ENCODE data around the gene C9orf40. TPM values are rescaled to one million over a fixed set of nuclear protein-coding genes. Genes with fewer than 3 reads are reported as not detected.

The C9orf40 gene, protein sequence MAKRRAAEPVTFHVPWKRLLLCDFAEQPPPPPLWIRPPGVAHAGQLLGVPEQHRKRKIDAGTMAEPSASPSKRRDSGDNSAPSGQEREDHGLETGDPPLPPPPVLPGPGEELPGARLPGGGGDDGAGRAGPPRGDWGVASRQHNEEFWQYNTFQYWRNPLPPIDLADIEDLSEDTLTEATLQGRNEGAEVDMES
- total RNA-seq: 8.8 TPM

DNA sequence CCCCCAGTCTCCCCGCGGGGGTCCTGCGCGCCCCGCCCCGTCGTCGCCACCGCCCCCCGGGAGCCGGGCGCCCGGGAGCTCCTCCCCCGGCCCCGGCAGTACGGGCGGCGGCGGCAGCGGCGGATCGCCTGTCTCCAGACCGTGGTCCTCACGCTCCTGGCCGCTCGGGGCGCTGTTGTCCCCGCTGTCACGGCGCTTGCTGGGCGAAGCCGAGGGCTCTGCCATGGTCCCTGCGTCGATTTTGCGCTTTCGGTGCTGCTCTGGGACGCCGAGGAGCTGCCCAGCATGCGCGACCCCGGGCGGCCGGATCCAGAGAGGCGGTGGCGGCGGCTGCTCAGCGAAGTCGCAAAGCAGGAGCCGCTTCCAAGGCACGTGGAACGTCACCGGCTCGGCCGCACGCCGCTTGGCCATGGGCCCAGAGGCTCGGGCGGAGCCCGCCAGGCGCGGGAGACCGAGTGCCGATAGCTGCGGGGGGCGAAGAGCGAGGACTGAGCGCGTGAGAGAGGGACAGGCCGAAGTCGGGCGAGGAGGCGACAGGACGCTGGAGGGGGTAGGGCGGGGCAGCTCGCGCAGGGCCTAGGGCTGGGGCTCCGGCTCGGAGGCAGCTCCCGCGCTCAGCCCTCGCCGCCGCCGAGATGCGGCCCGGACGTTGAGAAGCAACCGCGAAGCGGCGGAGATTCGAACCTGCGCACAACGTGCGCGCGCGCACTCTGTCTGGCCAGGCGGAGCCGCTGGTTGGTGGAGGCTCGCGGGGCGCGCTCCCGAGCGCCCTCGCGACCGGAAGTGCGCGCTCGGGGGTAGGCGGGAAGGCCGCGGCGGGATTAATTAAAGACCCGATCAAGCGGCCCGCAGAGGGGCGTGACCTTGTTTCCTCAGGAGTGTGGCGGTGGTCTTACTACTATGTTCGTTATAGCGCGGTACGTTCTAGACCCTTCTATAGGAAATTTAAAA is at the start of gene C9orf40:
C9orf40 (minus strand) TSS at position 712 of the 951 bp plus-strand sequence; CDS start at position 411, 301 bp downstream.

Other genes starting within 250 kb of the C9orf40 start
- gene TRPM6, start 65.0 kb downstream of the C9orf40 start, total RNA-seq: 2.5 TPM
- gene CARNMT1, start 75.4 kb upstream of the C9orf40 start, total RNA-seq: 40.6 TPM
- gene NMRK1, start 135.2 kb upstream of the C9orf40 start, total RNA-seq: 6.2 TPM
- gene OSTF1, start 135.6 kb upstream of the C9orf40 start, total RNA-seq: 21.0 TPM